Measurements from ENCODE around the gene MEGF11.

Gene MEGF11

GRCh38 chr15:65990298-65990981, 263.1 kb downstream of the MEGF11 start:
- Histone ChIP-seq H3K27me3 (ENCODE audit: insufficient read depth, poor library complexity, severe bottlenecking) (peaks cover 36% of the 10 kb centered on the region), H3K9me3 (ENCODE audit: severe bottlenecking) (no peaks in the 10 kb centered on the region), H3K27ac (ENCODE audit: poor library complexity, severe bottlenecking) (no peak overlapping the region), H3K4me3 (ENCODE audit: severe bottlenecking) (no peak overlapping the region), H3K4me1 (ENCODE audit: insufficient read depth, poor library complexity, severe bottlenecking) (no peaks in the 10 kb centered on the region), H3K36me3 (ENCODE audit: low read depth) (no peaks in the 10 kb centered on the region)
- no peak for ATAC-seq (ENCODE audit: low read depth)
- DNase-seq (ENCODE audit: low spot score), result no peak
- TF ChIP-seq CTCF (IDR thresholded peaks at IDR 0.05; ENCODE audit: poor library complexity, severe bottlenecking), result no peak

- no peak overlapping the region for H3K27ac ChIP-seq (ENCODE audit: poor library complexity, severe bottlenecking)
- TF ChIP-seq CTCF (IDR thresholded peaks at IDR 0.05; ENCODE audit: poor library complexity, severe bottlenecking), result no peak
These were observed 266.4 kb downstream of the MEGF11 start for GRCh38 chr15:65987100-65987499.

GRCh38 chr15:65986416-65986815, 267.1 kb downstream of the MEGF11 start:
- no peak for ATAC-seq (ENCODE audit: low read depth)
- Histone ChIP-seq H3K27ac (ENCODE audit: poor library complexity, severe bottlenecking) (no peak overlapping the region), H3K4me3 (ENCODE audit: severe bottlenecking) (no peak overlapping the region), H3K27me3 (ENCODE audit: insufficient read depth, poor library complexity, severe bottlenecking) (peaks cover 31% of the 10 kb centered on the region), H3K4me1 (ENCODE audit: insufficient read depth, poor library complexity, severe bottlenecking) (peaks cover 4% of the 10 kb centered on the region), H3K36me3 (ENCODE audit: low read depth) (no peaks in the 10 kb centered on the region), H3K9me3 (ENCODE audit: severe bottlenecking) (no peaks in the 10 kb centered on the region)
- no peak for TF ChIP-seq CTCF (IDR thresholded peaks at IDR 0.05; ENCODE audit: poor library complexity, severe bottlenecking)
- DNase-seq (ENCODE audit: low spot score), result no peak

More at GRCh38 chr15:65987100-65987499, 266.4 kb downstream of the MEGF11 start:
- DNase-seq (ENCODE audit: low spot score) (no peak), ATAC-seq (ENCODE audit: low read depth) (no peak)
- H3K36me3 ChIP-seq (ENCODE audit: low read depth), result no peaks in the 10 kb centered on the region
- no peaks in the 10 kb centered on the region for H3K9me3 ChIP-seq (ENCODE audit: severe bottlenecking)
- no peaks in the 10 kb centered on the region for H3K4me1 ChIP-seq (ENCODE audit: insufficient read depth, poor library complexity, severe bottlenecking)
- H3K4me3 ChIP-seq (ENCODE audit: severe bottlenecking), result no peak overlapping the region
- peaks cover 31% of the 10 kb centered on the region for H3K27me3 ChIP-seq (ENCODE audit: insufficient read depth, poor library complexity, severe bottlenecking)

- Histone ChIP-seq H3K27ac (ENCODE audit: poor library complexity, severe bottlenecking) (no peak overlapping the region), H3K9me3 (ENCODE audit: severe bottlenecking) (no peaks in the 10 kb centered on the region), H3K36me3 (ENCODE audit: low read depth) (no peaks in the 10 kb centered on the region), H3K4me1 (ENCODE audit: insufficient read depth, poor library complexity, severe bottlenecking) (peaks cover 4% of the 10 kb centered on the region), H3K4me3 (ENCODE audit: severe bottlenecking) (no peak overlapping the region), H3K27me3 (ENCODE audit: insufficient read depth, poor library complexity, severe bottlenecking) (peaks cover 26% of the 10 kb centered on the region)
- ATAC-seq (ENCODE audit: low read depth) (no peak), DNase-seq (ENCODE audit: low spot score) (no peak)
- no peak for TF ChIP-seq CTCF (IDR thresholded peaks at IDR 0.05; ENCODE audit: poor library complexity, severe bottlenecking)
These were observed 268.2 kb downstream of the MEGF11 start for GRCh38 chr15:65985387-65985786.

- H3K36me3 ChIP-seq (ENCODE audit: low read depth), result no peaks in the 10 kb centered on the region
- peaks cover 26% of the 10 kb centered on the region for H3K27me3 ChIP-seq (ENCODE audit: insufficient read depth, poor library complexity, severe bottlenecking)
- H3K4me3 ChIP-seq (ENCODE audit: severe bottlenecking), result no peak overlapping the region
- DNase-seq (ENCODE audit: low spot score), result no peak
- peaks cover 12% of the 10 kb centered on the region for H3K4me1 ChIP-seq (ENCODE audit: insufficient read depth, poor library complexity, severe bottlenecking)
- H3K9me3 ChIP-seq (ENCODE audit: severe bottlenecking), result no peaks in the 10 kb centered on the region
- H3K27ac ChIP-seq (ENCODE audit: poor library complexity, severe bottlenecking), result no peak overlapping the region
- no peak for TF ChIP-seq CTCF (IDR thresholded peaks at IDR 0.05; ENCODE audit: poor library complexity, severe bottlenecking)
- ATAC-seq (ENCODE audit: low read depth), result no peak
These were observed 270.8 kb downstream of the MEGF11 start for GRCh38 chr15:65982627-65983322.

All from RWPE2 (cell line).